IMR-90 (cell line): ENCODE data around the gene STXBP6. TPM values are rescaled to one million over a fixed set of nuclear protein-coding genes. Genes with fewer than 3 reads are reported as not detected.

Experiments
- ATAC-seq: fragments of 200-7000 bp; cut with Tn5 transposase; 2 replicates; pipeline ENCODE4 v1.9.1; 2020; ENCODE audit warnings: low read depth, mild to moderate bottlenecking, moderate library complexity
- BruUV-seq: library from RNA; stranded (reverse); fragments of 400-500 nt; replicated peaks from 2 replicates; lab custom pipeline; 2021; lab: Mats Ljungman, UMichigan
- CTCF ChIA-PET: fragments of 300-600 bp; formaldehyde crosslinking; extraction: SDS; loops from one replicate; lab custom pipeline; 2021; ENCODE audit warnings: antibody characterized with exemption; lab: Yijun Ruan, JAX
- POLR2A ChIA-PET: fragments of 300-600 bp; sonication (Branson Sonifier 250); formaldehyde crosslinking; loops from one replicate; lab custom pipeline; 2022; ENCODE audit warnings: antibody characterized with exemption; ENCODE audit not compliant: unreplicated experiment; lab: Charles Lee
- DNase-seq: peaks from one replicate; pipeline ENCODE4 v3.0.0; 2013
- H2AFZ ChIP-seq: replicated peaks from 2 replicates; pipeline ENCODE3; 2013; ENCODE audit warnings: low read length, mild to moderate bottlenecking; ENCODE audit not compliant: poor library complexity
- H2AK5ac ChIP-seq: 2 replicates; pipeline ENCODE4 v1.6.1; 2013; ENCODE audit warnings: low read depth, low read length, inconsistent platforms
- H2AK9ac ChIP-seq: replicated peaks from 2 replicates; pipeline ENCODE3; 2013; ENCODE audit warnings: mild to moderate bottlenecking, low read depth, low read length, moderate library complexity; ENCODE audit not compliant: poor library complexity
- H2BK120ac ChIP-seq: 2 replicates; pipeline ENCODE4 v1.6.1; 2013; ENCODE audit warnings: low read depth, low read length, inconsistent platforms
- H2BK15ac ChIP-seq: 3 replicates; pipeline ENCODE4 v1.6.1; 2013; ENCODE audit warnings: low read depth, low read length, inconsistent platforms
- H2BK20ac ChIP-seq: 2 replicates; pipeline ENCODE4 v1.6.1; 2013; ENCODE audit warnings: low read depth, mild to moderate bottlenecking, inconsistent platforms, low read length, moderate library complexity
- H2BK5ac ChIP-seq: 2 replicates; pipeline ENCODE4 v1.6.1; 2013; ENCODE audit warnings: mild to moderate bottlenecking, low read depth, low read length, inconsistent platforms; ENCODE audit not compliant: poor library complexity, severe bottlenecking
- H3K14ac ChIP-seq: replicated peaks from 2 replicates; pipeline ENCODE4 v1.6.1; 2013; ENCODE audit warnings: low read depth, low read length, inconsistent platforms
- H3K18ac ChIP-seq: 2 replicates; pipeline ENCODE4 v1.6.1; 2013; ENCODE audit warnings: low read depth, low read length, control low read depth
- H3K23ac ChIP-seq: 2 replicates; pipeline ENCODE4 v1.6.1; 2013; ENCODE audit warnings: low read depth, low read length, inconsistent platforms
- H3K27ac ChIP-seq: 2 replicates; pipeline ENCODE4 v1.5.1; 2013; ENCODE audit warnings: mild to moderate bottlenecking, control low read depth, low read length; ENCODE audit not compliant: insufficient read depth
- H3K27me3 ChIP-seq: 2 replicates; pipeline ENCODE4 v1.6.1; 2013; ENCODE audit warnings: low read length; ENCODE audit not compliant: control insufficient read depth, insufficient read depth
- H3K36me3 ChIP-seq: 2 replicates; pipeline ENCODE4 v1.6.1; 2013; ENCODE audit warnings: low read length, mixed read lengths; ENCODE audit not compliant: control insufficient read depth, insufficient read depth
- H3K4ac ChIP-seq: 2 replicates; pipeline ENCODE4 v1.6.1; 2013; ENCODE audit warnings: low read depth, low read length, inconsistent platforms
- H3K4me1 ChIP-seq: 2 replicates; pipeline ENCODE4 v1.6.1; 2013; ENCODE audit warnings: low read length, mixed read lengths; ENCODE audit not compliant: control insufficient read depth, insufficient read depth
- H3K4me2 ChIP-seq: 2 replicates; pipeline ENCODE4 v1.6.1; 2013; ENCODE audit warnings: low read depth, mild to moderate bottlenecking, control low read depth, low read length, moderate library complexity
- H3K4me3 ChIP-seq: 2 replicates; pipeline ENCODE4 v1.5.1; 2013; ENCODE audit warnings: low read depth, mild to moderate bottlenecking, control low read depth, low read length, moderate library complexity; ENCODE audit not compliant: insufficient read depth
- H3K56ac ChIP-seq: 2 replicates; pipeline ENCODE4 v1.6.1; 2013; ENCODE audit warnings: low read length, inconsistent platforms; ENCODE audit not compliant: insufficient read depth; ENCODE audit errors: extremely low read depth
- H3K79me1 ChIP-seq, 2 experiments: 2 replicates each; pipeline ENCODE4 v1.6.1; 2013; ENCODE audit warnings: low read length in 2 of 2, inconsistent platforms in 1 of 2, low read depth in 1 of 2
- H3K9ac ChIP-seq: 2 replicates; pipeline ENCODE4 v1.6.1; 2013; ENCODE audit warnings: low read depth, low read length, control low read depth
- H3K9me1 ChIP-seq: 2 replicates; pipeline ENCODE4 v1.6.1; 2013; ENCODE audit warnings: low read length, inconsistent platforms; ENCODE audit not compliant: insufficient read depth
- H3K9me3 ChIP-seq: 2 replicates; pipeline ENCODE4 v1.6.1; 2013; ENCODE audit warnings: low read length; ENCODE audit not compliant: control insufficient read depth, insufficient read depth
- H4K20me1 ChIP-seq: 2 replicates; pipeline ENCODE4 v1.6.1; 2013; ENCODE audit warnings: low read length, inconsistent platforms; ENCODE audit not compliant: insufficient read depth
- H4K5ac ChIP-seq: 2 replicates; pipeline ENCODE4 v1.6.1; 2013; ENCODE audit warnings: mild to moderate bottlenecking, low read depth, low read length, control low read depth
- H4K8ac ChIP-seq, 2 experiments: 2 replicates each; pipeline ENCODE4 v1.6.1; 2013; ENCODE audit warnings: low read depth in 2 of 2, low read length in 2 of 2, control low read depth in 1 of 2, inconsistent platforms in 1 of 2
- H4K91ac ChIP-seq: 2 replicates; pipeline ENCODE4 v1.6.1; 2013; ENCODE audit warnings: low read depth, low read length, inconsistent platforms; ENCODE audit not compliant: insufficient read depth
- RCOR1 ChIP-seq: IDR thresholded peaks from 2 replicates; pipeline ENCODE4 v1.6.1; 2012; ENCODE audit warnings: mild to moderate bottlenecking, low read length, improper control_type of control experiment; ENCODE audit not compliant: insufficient replicate concordance
- WGBS, 2 experiments: methylation state at CpG; one replicate each; pipeline versions ENCODE4 v1.1.5 to v1.1.7; 2013; ENCODE audit warnings: missing lambda C conversion rate in 2 of 2; ENCODE audit not compliant: insufficient read length in 1 of 2; ENCODE audit errors: extremely low coverage in 2 of 2; 5-methylcytosine and 5-hydroxymethylcytosine counted together
- dilution Hi-C: fragments of 300-500 bp; cut with HindIII; formaldehyde crosslinking; loops from one replicate; pipeline ENCODE4 v1.14.3; 2018; ENCODE audit warnings: low sequenced_read_pairs; ENCODE audit not compliant: unreplicated experiment
- in situ Hi-C: fragments of 300-500 bp; cut with MboI; formaldehyde crosslinking; loops from 3 replicates; pipeline ENCODE4 v1.14.3; 2019; ENCODE audit warnings: low sequenced_read_pairs, inconsistent platforms, mixed read lengths
- intact Hi-C: fragments of 100-400 bp; cut with micrococcal nuclease; formaldehyde crosslinking; loops from 2 replicates; pipeline ENCODE4 v1.10.0; 2022
- polyA plus RNA-seq, 3 experiments: library from polyadenylated mRNA; depleted of rRNA; stranded (reverse); fragments of >200 nt; gene quantifications; 2 replicates each; pipeline ENCODE4 v1.2.3, GENCODE V29; 2012; ENCODE audit warnings: low replicate concordance in 1 of 3
- total RNA-seq: library from RNA; depleted of rRNA; stranded (reverse); fragments of >200 nt; gene quantifications from 2 replicates; pipeline ENCODE4 v1.2.3, GENCODE V29; 2012

The STXBP6 gene
- total and polyA plus RNA-seq, 2 of the 4 experiments (the other 2 are of a cell fraction): 14.2 to 14.3 TPM

DNA sequence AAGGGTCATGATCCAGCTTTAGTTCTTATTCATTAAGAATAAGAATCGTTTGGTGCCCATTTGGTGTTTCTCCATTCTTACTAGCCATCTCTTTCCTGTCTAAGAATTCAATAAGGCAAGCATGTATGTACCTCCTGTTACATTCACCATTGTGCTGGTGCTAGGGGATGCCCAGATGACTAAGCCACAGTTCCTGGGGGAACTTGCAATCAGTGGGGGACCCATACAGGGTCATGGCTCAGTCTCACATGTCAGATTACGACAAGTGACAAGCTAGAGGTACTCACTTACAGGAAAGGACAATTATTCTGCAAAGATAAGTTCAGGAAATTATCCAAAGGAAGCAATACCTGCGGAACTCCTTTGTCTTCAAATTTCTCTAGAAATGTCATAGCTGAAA is 125.4 kb downstream of the STXBP6 start:
- Histone ChIP-seq H4K5ac (no peak overlapping the region), H2AK9ac (no peak overlapping the region), H2AK5ac (no peak overlapping the region), H3K4me1 (peaks cover 4% of the 10 kb centered on the region; the same call in 1 of the 2 replicates), H3K14ac (0 out of 2 replicates have a peak overlapping the region, but pooled peaks have one; percentile 37), H3K9me1 (no peaks in the 10 kb centered on the region; the same call in 1 of the 2 replicates), H2BK15ac (no peak overlapping the region), H3K9me3 (no peaks in the 10 kb centered on the region), H3K36me3 (no peaks in the 10 kb centered on the region), H4K20me1 (no peaks in the 10 kb centered on the region), H3K79me1 (no peaks in the 10 kb centered on the region), H3K9ac (no peak overlapping the region), H3K4me3 (no peak overlapping the region), H2BK20ac (no peak overlapping the region), H3K27me3 (no peaks in the 10 kb centered on the region), H2AFZ (no peak overlapping the region), H4K91ac (no peak overlapping the region), H2BK5ac (no peak overlapping the region), H3K4me2 (no peak overlapping the region), H3K18ac (no peak overlapping the region), H3K27ac (no peak overlapping the region), H4K8ac (no peak overlapping the region), H2BK120ac (no peak overlapping the region), H3K23ac (no peak overlapping the region), H3K56ac (no peak overlapping the region), H3K4ac (no peak overlapping the region)
- in situ Hi-C loops (no loop called here), intact Hi-C loops (no loop called here), dilution Hi-C loops (no loop called here)
- CTCF ChIA-PET: no interaction called here
- TF ChIP-seq RCOR1: no peak
- BruUV-seq: no TSS peak
- ATAC-seq: no peak
- POLR2A ChIA-PET: no interaction called here
- DNase-seq: no peak
- WGBS, 2 experiments: 67% methylated on average over 1 of the region's 3 CpGs; no CpG with 5 or more reads in 1 of the 2 experiments
